Body of pancreas (tissue), 4 donors: ENCODE results near the gene TACC2. TPM values are rescaled to one million over a fixed set of nuclear protein-coding genes. Genes with fewer than 3 reads are reported as not detected.

Experiments
- ATAC-seq: fragments of 150-250 bp; one replicate; pipeline ENCODE4 v1.9.1; 2016
- DNase-seq, 4 donors: peaks; one replicate each; pipeline ENCODE4 v3.0.0-alpha.2; 2019
- H3K27ac ChIP-seq, 4 donors: fragments of 200-600 bp; sonication (generic); 1 replicate in 3 of 4; 2 replicates in 1 of 4; pipeline versions ENCODE4 v1.5.1 to v1.6.1; 2016 to 2019; ENCODE audit warnings: mild to moderate bottlenecking in 1 of 4, mixed read lengths in 1 of 4, moderate library complexity in 1 of 4
- H3K27me3 ChIP-seq, 2 donors: fragments of 200-600 bp; sonication (generic); one replicate each; pipeline ENCODE4 v1.6.0; 2016; ENCODE audit warnings: mild to moderate bottlenecking in 1 of 2
- H3K36me3 ChIP-seq, 2 donors: fragments of 200-600 bp; sonication (generic); replicated peaks in 1 of 2; 2 replicates each; pipeline ENCODE4 v1.5.1; 2016; ENCODE audit warnings: low read depth in 2 of 2; ENCODE audit not compliant: insufficient read depth in 1 of 2
- H3K4me1 ChIP-seq: fragments of 200-600 bp; sonication (generic); one replicate; pipeline ENCODE4 v1.6.0; 2016
- H3K4me3 ChIP-seq, 2 donors: fragments of 200-600 bp; sonication (generic); 1 replicate in 1 of 2; 2 replicates in 1 of 2; pipeline ENCODE4 v1.5.1; 2016 to 2019
- H3K9me3 ChIP-seq, 3 donors: fragments of 200-600 bp; sonication (generic); 1 replicate in 2 of 3; 2 replicates in 1 of 3; pipeline ENCODE4 v1.5.1; 2016
- POLR2A ChIP-seq, 3 donors: fragments of 450-650 bp; IDR thresholded peaks; one replicate each; pipeline ENCODE4 v1.6.1; 2016; ENCODE audit warnings: antibody characterized with exemption in 3 of 3, mild to moderate bottlenecking in 2 of 3
- WGBS, 2 donors: methylation state at CpG; one replicate each; pipeline ENCODE4 v1.1.5; 2017; 5-methylcytosine and 5-hydroxymethylcytosine counted together
- intact Hi-C: fragments of 100-400 bp; cut with DNase I; formaldehyde crosslinking; loops from one replicate; pipeline ENCODE4 v1.15.1; 2023
- total RNA-seq, 2 donors: library from RNA; depleted of rRNA; stranded (reverse); fragments of >200 nt; gene quantifications; one replicate each; pipeline ENCODE4 v1.1.0, GENCODE V29; 2016
- TF ChIP-seq, protein P1 (sequence below), 7 experiments: fragments of 450-650 bp in 4 of 7; fragments of 200-600 bp in 3 of 7; sonication (generic) in 3 of 7; IDR thresholded peaks; one replicate each; pipeline ENCODE4 v1.5.1; 2016 to 2019; ENCODE audit warnings: antibody characterized with exemption in 7 of 7

The TACC2 gene
- total RNA-seq, 2 donors from 2014 or later: 29.0 to 38.7 TPM

- WGBS, 2 donors: 82 to 85% methylated on average over 7 of the region's 7 CpGs
- DNase-seq: no peak
- TF ChIP-seq, protein P1, sequence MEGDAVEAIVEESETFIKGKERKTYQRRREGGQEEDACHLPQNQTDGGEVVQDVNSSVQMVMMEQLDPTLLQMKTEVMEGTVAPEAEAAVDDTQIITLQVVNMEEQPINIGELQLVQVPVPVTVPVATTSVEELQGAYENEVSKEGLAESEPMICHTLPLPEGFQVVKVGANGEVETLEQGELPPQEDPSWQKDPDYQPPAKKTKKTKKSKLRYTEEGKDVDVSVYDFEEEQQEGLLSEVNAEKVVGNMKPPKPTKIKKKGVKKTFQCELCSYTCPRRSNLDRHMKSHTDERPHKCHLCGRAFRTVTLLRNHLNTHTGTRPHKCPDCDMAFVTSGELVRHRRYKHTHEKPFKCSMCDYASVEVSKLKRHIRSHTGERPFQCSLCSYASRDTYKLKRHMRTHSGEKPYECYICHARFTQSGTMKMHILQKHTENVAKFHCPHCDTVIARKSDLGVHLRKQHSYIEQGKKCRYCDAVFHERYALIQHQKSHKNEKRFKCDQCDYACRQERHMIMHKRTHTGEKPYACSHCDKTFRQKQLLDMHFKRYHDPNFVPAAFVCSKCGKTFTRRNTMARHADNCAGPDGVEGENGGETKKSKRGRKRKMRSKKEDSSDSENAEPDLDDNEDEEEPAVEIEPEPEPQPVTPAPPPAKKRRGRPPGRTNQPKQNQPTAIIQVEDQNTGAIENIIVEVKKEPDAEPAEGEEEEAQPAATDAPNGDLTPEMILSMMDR (IDR thresholded peaks at IDR 0.05): no peak
- H3K4me3 ChIP-seq: no peak overlapping the region
- peaks cover 16% of the 10 kb centered on the region for H3K4me1 ChIP-seq
- ATAC-seq: no peak
- H3K27me3 ChIP-seq: no peaks in the 10 kb centered on the region
- H3K27ac ChIP-seq: no peak overlapping the region
- H3K36me3 ChIP-seq: no peaks in the 10 kb centered on the region
- intact Hi-C loops: no loop called here
- H3K9me3 ChIP-seq: no peaks in the 10 kb centered on the region
Measured at GRCh38 chr10:122147663-122148062, 158.7 kb downstream of the TACC2 start.

GRCh38 chr10:122148876-122149560 lies 160.1 kb downstream of the TACC2 start:
- no peak for TF ChIP-seq POLR2A (IDR thresholded peaks at IDR 0.05)
- H3K27ac ChIP-seq: peak overlapping the region in 1 of 4 donors; percentile 48
- no peaks in the 10 kb centered on the region for H3K9me3 ChIP-seq
- peaks cover 4% of the 10 kb centered on the region for H3K4me1 ChIP-seq
- no peak overlapping the region for H3K4me3 ChIP-seq
- no peaks in the 10 kb centered on the region for H3K27me3 ChIP-seq
- H3K36me3 ChIP-seq: no peaks in the 10 kb centered on the region
- no peak for ATAC-seq
- DNase-seq: no peak
- WGBS, 2 donors: 64 to 73% methylated on average over 14 of the region's 15 CpGs
- intact Hi-C loops: no loop called here

- Histone ChIP-seq H3K4me1 (no peaks in the 10 kb centered on the region), H3K9me3 (no peaks in the 10 kb centered on the region), H3K27me3 (no peaks in the 10 kb centered on the region), H3K27ac (peak overlapping the region in 1 of 4 donors; percentile 48), H3K36me3 (no peaks in the 10 kb centered on the region), H3K4me3 (no peak overlapping the region)
- TF ChIP-seq, protein P1 (IDR thresholded peaks at IDR 0.05): no peak
- TF ChIP-seq POLR2A (IDR thresholded peaks at IDR 0.05): no peak
- intact Hi-C loops: no loop called here
- DNase-seq (no peak), ATAC-seq (no peak)
- WGBS, 2 donors: 88 to 97% methylated on average over 31 to 41 of the region's 41 CpGs
Measured at GRCh38 chr10:122149561-122150505, 160.9 kb downstream of the TACC2 start.

DNA sequence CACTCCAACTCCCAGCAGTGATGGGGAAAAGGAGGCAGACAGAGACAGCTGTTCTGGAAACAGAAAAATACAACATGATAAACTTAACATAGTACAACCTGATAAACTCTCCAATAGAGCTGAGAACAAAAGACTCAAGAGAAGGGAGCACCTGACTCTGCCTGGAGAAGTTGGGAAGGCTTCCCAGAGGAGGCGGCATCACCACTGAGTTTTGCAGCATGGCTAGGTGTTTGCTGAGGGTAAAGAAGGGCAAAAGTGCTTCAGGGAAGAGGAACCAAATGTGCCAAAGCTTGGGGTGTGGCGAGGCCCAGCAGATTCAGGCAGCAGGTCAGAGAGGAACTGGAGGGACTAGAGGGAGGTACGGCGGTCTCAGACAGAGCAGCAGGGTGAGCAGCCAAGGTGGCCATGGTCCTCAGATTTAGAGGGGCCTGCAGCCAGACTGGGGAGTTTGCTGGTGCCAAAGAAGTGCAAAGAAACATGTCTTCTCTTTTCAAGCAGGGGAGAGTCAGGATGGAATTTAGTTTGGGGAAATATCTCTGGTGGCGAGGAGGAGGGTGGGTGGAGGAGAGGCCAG lies 162.2 kb downstream of the TACC2 start:
- no peaks in the 10 kb centered on the region for H3K4me1 ChIP-seq
- H3K9me3 ChIP-seq: no peaks in the 10 kb centered on the region
- no peak for DNase-seq
- H3K27ac ChIP-seq: no peak overlapping the region
- intact Hi-C loops: no loop called here
- no peak overlapping the region for H3K4me3 ChIP-seq
- no peaks in the 10 kb centered on the region for H3K36me3 ChIP-seq
- ATAC-seq: no peak
- 88 to 97% methylated on average over 5 of the region's 5 CpGs for WGBS, 2 donors
- no peaks in the 10 kb centered on the region for H3K27me3 ChIP-seq
- TF ChIP-seq, protein P1 (IDR thresholded peaks at IDR 0.05): no peak
- TF ChIP-seq POLR2A (IDR thresholded peaks at IDR 0.05): no peak

GRCh38 chr10:122152544-122152943 lies 163.6 kb downstream of the TACC2 start:
- Histone ChIP-seq H3K9me3 (no peaks in the 10 kb centered on the region), H3K36me3 (no peaks in the 10 kb centered on the region), H3K4me1 (no peaks in the 10 kb centered on the region), H3K27me3 (no peaks in the 10 kb centered on the region), H3K27ac (no peak overlapping the region), H3K4me3 (no peak overlapping the region)
- ATAC-seq (no peak), DNase-seq (peak in 3 of 4 donors; percentile 40 to 47 (median 47))
- WGBS, 2 donors: 88 to 97% methylated on average over 7 to 9 of the region's 9 CpGs
- TF ChIP-seq, protein P1 (IDR thresholded peaks at IDR 0.05): no peak
- TF ChIP-seq POLR2A (IDR thresholded peaks at IDR 0.05): peak in 1 of 3 donors; percentile 16
- intact Hi-C loops: no loop called here
